NCI-H146 treated with DMSO at 0.1 percent for 48 hours (cell line): ENCODE measurements around the gene PPP4R3C.
"Not testable (repeated sequence)": the region's sequence is repeated elsewhere in the genome, so short reads cannot be mapped to it uniquely, and the experiment has no call there.

Source experiments
- DNase-seq: peaks from one replicate; lab custom pipeline; 2025; ENCODE audit not compliant: unreplicated experiment; lab: John Stamatoyannopoulos, UW

PPP4R3C gene

DNA sequence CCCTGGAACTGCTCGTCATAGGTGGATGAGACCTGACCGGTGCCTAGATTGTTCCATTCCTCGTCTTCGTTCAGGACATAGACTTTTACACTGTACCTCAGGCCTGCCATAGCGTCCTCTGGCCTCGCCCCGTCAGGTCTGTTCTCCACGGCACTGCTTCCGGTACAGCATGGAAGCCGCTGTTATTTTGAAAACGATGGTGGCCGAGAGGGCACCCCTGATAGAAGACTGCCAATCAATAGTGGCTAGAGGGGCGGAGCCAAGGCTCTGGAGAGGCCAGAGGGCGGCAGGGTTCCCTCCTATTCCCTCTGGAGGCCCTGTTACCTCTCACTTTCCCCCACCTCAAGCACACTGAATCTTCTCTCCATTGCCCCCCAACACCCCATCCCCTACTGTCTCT, at the start of gene PPP4R3C:
TSS of gene PPP4R3C (minus strand) at position 155 of the 400 bp plus-strand sequence. CDS start at position 110, 45 bp downstream.
- no peak for DNase-seq

DNA sequence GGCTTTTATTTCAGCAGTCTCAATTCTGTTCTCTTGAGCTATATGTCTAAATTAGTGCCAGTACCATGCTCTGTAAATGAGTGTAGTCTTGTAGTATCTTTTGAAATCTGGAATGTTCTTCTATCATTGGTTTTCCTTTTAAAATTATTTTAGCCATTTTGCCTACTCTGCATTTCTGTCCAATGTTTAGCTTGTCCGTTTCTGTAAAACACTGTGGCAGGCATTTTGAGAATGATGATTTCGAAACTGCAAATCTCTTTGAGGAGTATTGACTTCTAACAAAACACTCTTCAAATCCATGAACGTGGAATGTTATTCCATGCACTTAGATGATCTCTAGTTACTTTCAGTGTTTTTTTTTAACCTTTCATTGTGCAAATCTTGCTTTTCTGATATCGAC, 28.3 kb upstream of the PPP4R3C start:
- no peak for DNase-seq

DNA sequence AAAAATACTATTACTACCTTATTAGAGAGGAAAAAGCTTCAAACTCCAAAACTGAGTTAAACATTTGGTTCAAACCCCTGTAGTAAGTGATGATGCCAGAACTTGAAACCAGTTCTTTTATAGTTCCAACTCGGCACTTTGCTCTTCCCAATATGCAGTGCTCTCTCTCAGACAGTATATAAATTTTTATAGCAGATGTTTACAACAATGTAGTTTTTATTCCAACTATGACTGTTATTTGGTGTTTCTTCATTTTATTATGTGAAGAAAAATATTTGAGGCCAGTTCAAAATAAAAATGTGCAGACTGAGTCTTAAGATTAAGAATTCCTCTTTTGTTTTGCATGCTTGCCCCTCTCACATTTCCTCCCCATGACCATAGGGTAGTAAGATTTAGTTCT, 2.9 kb upstream of the PPP4R3C start:
- no peak for DNase-seq

DNA sequence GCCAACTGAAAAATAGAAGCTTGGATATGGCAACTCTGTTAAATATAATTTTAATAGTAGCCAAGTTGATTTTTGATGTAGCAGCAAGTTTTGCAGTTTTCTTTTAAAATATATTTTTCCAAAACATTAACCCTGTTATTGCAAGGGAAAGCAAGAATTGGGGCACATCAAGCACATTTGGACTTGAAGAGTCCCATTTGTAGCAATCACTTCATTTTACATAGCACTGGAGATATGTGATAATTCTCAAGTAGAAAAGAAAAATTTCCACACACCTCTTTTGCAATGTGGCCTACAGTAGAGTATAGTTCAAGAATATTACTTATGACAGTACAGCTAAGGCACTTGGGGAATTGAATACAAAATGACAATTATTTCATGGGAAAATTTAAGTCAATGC, 1.9 kb upstream of the PPP4R3C start:
- DNase-seq, result no peak

DNA sequence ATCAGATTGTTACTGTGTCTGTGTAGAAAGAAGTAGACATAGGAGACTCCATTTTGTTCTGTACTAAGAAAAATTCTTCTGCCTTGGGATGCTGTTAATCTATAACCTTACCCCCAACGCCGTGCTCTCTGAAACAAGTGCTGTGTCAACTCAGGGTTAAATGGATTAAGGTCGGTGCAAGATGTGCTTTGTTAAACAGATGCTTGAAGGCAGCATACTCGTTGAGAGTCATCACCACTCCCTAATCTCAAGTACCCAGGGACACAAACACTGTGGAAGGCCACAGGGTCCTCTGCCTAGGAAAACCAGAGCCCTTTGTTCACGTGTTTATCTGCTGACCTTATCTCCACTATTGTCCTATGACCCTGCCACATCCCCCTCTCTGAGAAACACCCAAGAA, 4.0 kb downstream of the PPP4R3C start:
- DNase-seq, result not testable (repeated sequence)

DNA sequence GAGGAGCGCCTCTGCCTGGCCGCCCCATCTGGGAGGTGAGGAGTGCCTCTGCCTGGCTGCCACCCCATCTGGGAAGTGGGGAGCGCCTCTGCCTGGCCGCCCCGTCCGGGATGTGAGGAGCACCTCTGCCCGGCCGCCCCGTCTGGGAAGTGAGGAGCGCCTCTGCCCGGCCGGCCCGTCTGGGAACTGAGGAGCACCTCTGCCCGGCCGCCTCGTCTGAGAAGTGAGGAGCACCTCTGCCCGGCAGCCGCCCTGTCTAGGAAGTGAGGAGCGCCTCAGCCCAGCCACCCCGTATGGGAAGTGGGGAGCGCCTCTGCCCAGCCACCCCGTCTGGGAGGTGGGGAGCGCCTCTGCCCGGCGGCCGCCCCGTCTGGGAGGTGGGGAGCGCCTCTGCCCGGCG, 4.6 kb downstream of the PPP4R3C start:
- DNase-seq, result not testable (repeated sequence)

DNA sequence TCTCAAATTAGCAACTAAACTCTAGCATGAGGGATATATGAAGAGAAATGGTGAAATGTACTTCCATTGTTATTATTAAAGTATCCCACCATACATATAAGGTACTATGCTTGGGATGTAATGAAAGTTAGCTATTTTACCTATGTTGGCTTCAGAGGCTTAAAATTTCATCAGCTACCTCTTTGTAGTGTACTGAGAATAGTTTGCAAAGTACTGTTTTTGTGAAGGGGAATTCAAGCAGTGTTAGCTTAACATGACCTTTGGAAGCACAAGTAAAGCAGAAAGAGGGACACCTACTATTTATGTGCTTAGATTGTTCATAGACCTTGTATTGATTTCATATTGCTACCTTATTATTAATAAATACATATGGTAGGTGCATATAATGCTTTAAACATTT, 11.8 kb downstream of the PPP4R3C start:
- no peak for DNase-seq

DNA sequence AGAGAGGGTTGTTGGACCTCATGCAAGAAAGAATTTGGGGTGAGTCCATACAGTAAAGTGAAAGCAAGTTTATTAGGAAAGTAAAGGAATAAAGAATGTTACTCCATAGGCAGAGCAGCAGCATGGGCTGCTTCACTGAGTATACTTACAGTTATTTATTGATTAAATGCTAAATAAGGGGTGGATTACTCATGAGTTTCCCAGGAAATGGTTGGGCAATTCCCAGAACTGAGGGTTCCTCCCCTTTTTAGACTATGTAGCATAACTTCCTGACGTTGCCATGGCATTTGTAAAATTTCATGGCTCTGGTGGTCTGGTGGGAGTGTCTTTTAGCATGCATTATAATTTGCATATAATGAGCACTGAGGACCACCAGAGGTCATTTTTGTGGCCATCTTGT, 16.7 kb downstream of the PPP4R3C start:
- DNase-seq, result no peak

DNA sequence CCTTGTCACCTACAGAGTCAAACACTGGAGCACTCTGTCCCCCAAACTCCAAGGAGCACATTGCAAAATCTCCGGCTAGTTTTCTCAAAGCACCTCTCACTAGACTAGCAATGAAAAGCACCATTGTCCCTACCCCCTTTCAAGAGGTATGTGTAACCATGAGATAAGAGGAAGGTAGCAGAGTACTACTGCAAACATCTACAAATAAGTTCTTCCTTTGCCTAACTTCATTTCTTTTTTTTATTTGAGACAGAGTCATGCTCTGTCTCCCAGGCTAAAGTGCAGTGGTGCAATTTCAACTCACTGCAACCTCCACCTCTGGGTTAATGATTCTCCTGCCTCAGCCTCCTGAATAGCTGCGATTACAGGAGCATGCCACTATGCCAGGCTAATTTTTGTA, 17.7 kb downstream of the PPP4R3C start:
- no peak for DNase-seq

DNA sequence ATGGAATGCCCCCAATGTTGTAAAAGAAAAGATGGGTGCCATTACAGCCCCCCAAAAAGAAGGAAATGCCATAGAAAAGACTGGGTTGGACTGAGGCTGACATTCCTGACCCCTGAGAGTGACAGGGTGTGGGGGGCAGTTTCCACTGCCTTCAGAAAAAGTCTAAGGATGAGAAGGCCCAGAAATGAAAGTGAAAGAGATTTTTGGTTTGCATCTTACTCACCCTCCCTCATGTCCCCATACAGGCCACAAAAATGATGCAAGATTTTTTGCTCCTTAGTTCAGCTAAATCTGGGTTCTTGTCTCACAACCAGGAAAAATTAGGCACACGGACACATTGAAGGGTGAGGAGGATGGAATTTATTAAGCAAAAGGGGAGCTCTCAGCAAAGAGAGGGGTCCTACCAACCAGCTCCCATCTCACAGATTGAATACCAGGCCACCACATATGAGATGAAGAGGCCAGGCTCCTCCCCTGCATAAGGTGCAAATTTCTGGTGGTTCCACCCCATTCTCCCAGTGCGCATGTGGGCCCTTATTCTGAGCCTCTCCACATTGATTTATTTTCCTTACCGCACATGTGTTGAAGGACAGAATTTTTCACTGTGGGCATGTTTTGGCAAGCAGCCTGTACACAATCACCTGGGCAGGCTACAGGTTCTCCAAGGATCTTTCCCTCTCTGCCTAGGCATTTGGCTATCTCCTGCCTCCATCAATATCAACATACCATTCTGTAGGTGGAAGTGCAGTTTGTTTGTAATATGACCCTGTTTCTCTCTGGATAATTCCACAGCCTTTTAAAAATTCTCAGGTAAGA, 18.8 kb downstream of the PPP4R3C start:
- DNase-seq, result no peak

DNA sequence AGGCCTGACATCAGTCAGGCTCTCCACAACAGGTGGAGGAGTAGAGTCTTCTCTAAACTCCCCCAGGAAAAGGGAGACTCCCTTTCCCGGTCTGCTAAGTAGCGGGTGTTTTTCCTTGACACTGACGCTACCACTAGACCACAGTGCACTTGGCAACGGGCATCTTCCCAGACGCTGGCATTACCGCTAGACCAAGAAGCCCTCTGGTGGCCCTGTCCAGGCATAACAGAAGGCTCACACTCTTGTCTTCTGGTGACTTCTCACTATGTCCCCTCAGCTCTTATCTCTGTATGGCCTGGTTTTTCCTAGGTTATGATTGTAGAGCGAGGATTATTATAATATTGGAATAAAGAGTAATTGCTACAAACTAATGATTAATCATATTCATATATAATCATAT, 20.7 kb downstream of the PPP4R3C start:
- DNase-seq, result not testable (repeated sequence)

DNA sequence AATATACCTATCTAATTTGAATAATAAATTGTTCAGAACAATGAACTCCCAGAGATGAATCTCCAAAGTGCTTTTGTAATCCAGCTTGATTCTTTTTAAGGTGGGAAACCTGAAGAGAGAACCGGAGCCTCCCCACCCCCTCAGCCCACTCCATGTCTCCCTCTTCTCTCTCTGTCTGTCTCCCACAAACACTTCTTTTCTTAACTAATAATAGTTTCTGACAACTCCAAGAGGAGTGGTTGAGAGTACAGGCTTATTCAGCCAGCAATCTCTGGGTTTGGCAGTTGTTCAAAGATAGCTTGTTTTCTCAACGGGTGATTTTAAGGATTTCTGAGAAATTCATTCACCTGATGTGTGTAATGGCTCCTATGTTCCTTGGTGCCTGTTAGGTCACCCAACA, 23.4 kb downstream of the PPP4R3C start:
- no peak for DNase-seq

DNA sequence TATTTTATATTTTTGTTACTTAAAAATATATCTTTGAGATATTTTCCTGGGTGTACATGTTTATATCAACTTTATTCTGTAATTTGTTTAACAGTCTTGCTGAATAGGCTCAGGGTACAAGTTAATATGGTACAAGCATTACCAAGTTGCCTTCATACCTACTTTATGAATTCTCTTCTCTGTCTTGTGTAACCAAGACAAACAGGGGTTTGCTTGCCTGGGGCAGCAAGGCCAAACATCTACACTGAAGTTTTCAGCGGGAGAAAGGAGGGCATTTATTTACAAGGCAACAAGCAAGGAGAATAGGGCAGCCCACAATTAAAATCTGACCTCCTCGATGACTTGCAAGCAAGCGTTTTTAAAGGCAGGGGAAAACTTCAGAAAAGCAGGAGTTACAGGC, 24.2 kb downstream of the PPP4R3C start:
- no peak for DNase-seq

DNA sequence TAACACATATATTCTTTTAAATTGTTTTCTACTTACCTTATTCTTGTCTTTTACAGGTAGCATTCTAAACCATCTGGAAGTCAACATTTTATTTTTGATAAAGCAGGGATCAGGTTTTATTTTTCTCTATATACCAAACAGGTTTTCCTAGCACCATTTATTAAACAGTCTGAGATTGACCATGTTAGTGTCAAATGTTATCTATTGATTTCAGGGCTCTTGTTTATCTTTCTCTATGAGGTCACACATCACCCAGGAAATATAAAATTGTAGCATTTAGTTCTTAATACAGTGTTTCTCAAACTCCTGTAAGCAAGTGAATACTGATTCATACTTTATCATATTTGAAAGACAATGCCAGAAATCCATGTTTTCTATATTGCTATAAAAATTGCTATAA, 28.1 kb downstream of the PPP4R3C start:
- no peak for DNase-seq
